CD4-positive, alpha-beta T cell treated with Interleukin-1 beta for 1 hour (primary cell): Measurements from ENCODE around the gene AIG1.

ENCODE experiments used
- DNase-seq, 2 donors: peaks; one replicate each; pipeline ENCODE4 v3.0.0-alpha.2; 2020 to 2022

AIG1 gene

DNA sequence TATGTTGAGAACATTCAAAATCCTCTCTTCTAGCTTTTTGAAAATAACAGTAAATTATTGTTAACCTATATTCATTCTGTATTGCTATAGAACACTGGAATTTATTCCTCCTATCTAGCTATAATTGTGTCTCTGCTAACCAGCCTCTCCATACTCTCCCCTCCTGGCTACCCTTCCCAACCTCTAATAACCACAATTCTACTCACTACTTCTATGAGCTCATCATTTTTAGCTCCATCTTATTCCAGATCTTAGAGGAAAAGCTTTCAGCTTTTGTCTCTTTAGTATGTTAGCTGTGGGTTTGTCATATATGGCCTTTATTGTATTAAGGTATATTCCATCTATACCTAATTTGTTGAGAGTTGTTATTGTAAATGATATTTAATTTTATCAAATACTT is 108.8 kb downstream of the AIG1 start:
- DNase-seq: no peak

GRCh38 chr6:143174516-143174915 is 113.8 kb downstream of the AIG1 start:
- DNase-seq: no peak

GRCh38 chr6:143174951-143175350 is 114.3 kb downstream of the AIG1 start:
- DNase-seq: no peak

- DNase-seq: no peak
Observed at GRCh38 chr6:143176090-143177021, 115.7 kb downstream of the AIG1 start.

DNA sequence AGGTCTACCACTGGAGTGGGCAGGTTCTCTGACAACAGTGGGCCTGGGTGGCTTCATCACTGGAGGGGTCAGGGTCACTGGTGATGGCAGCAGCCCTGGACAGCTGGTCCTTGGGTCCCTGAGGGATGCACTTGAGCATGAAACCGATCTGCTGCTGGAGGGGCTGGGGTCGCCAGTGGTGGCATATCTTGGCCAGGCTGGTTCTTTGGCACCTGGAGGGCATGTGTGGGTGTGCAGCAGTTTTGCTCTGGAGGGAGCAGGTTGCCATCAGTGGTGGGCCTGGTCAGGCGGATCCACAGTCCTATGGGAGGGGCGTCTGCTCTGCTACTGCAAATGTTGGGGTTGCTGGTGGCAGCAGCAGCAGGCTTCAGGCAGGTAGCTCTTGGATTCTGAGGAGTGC is 117.0 kb downstream of the AIG1 start:
- DNase-seq: no peak

- no peak for DNase-seq
Observed at GRCh38 chr6:143179096-143179495, 118.4 kb downstream of the AIG1 start.

DNA sequence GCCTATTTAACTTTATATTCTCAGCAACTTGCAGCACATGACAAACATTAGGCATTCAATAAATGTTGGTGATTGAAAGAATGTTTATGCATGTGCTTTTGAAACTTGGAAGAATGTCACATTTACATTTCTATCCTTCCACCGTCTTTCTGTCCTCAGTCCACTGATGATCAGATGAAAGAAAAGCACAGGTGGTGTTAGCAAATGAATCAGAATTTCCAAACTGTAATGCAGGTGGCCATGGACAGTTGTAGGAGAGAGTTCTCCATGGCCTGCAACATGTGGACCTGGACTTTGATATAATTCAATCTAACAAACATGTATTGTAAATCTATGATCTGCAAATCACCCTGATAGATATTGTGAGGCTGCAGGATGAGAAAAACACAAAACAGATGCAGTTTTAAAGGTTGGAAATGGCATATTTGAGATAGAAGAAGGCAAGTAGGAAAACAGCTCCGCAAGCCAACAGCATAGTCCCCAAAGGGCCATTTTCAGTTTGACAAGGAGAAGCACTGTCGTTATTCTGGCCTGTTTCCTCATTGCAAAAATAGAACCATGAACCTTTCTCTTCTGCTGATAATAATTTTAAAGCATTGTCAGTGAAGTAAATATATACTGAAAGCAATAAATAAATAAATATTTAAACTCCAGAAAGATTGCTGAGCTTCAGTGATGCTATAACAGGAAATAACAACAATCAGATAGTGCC is 119.4 kb downstream of the AIG1 start:
- DNase-seq: no peak

DNA sequence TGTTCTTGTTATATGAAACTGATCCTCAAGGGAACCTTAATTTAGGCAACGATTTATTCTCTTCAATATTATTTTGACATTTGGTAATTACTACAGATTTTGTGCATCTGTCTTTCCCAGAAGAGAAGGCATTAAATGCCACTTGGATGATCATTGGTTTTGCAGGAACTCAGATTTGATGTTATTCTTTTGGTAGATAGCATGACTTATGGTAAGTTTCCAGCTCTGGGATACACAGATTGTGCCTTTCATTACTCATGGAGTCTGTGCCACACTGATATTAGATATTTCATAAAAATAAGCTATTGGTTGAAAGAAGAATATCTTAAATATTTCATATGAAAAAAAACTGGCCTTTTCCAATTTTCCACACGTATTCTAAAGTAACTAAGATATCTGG is 120.1 kb downstream of the AIG1 start:
- no peak for DNase-seq

- no peak for DNase-seq
Observed at GRCh38 chr6:143183666-143184065, 123.0 kb downstream of the AIG1 start.

- DNase-seq: no peak
Observed at GRCh38 chr6:143185288-143185687, 124.6 kb downstream of the AIG1 start.

- no peak for DNase-seq
Observed at GRCh38 chr6:143187238-143187923, 126.7 kb downstream of the AIG1 start.

DNA sequence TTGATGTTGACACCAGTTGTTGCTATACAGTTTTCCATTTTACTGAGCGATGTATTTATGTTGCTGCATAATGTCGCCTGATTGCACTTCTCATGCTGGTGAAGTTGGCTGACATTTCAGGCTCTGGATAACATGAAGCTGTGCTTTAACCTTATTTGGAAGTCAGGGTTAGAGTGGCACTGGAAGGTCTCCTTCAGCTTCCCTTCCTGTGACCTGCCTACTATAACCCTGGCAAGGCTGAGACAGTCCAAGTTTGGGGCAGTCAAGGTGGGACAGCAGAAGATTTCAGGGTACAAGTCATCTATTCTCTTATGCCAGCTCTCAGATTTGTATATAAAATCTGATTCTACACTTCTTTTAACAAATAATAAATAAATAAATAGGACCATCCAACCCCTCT is 127.6 kb downstream of the AIG1 start:
- DNase-seq: no peak

DNA sequence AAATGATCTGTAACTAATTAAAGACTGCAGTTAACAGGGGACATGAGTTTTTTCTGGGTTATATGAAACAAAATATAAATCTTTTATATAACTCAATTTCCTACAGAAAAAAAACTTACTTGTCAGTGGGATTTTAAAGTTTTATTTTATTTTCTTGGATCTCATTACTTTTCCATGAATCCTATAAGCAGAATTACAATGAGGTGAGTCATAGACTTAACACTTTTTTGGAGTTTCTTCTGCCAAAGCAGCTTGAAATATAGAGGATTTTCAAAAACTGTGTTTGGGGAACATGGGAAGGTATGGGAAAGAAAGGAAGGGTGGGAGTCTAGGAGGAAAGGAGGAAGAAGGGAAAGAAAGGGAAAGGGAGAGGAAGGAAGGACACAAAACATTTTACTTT is 130.7 kb downstream of the AIG1 start:
- DNase-seq: no peak

GRCh38 chr6:143192766-143193165 is 132.1 kb downstream of the AIG1 start:
- DNase-seq: no peak

GRCh38 chr6:143193571-143194094 is 132.9 kb downstream of the AIG1 start:
- DNase-seq: no peak

GRCh38 chr6:143194095-143194589 is 133.5 kb downstream of the AIG1 start:
- no peak for DNase-seq

- DNase-seq: no peak
Observed at GRCh38 chr6:143195349-143195845, 134.7 kb downstream of the AIG1 start.

DNA sequence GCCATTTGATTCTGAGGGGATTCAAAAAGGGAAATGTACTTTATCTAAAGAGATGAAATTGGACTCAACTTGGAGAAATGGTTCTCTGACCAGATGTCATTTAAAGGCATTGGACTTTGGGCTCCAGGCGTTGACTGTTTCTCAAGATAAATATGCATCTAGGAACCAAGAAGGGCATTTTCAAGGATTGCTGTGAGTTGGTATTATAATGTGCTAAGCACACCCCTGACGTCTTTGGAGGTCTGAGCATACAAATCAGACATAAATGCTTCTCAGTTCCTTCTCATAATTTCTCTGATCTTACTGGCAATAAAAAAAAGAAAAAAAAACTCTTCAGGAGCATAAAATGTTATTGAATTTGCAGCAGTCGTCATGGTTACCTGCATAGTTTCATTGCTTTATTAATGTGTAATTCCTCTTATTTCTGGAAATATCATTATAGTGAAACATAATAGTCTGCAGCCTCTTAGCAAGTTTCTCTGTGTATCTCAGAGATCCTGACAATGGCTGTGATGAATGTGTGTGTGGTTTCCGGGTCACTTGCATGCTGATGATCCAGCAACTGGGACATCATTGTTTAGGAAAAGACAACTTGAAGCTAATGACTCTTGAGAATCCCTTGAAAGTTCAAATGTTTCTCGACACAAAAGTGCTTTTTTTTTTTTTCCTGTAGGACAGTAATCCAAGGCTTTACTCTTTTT is 136.0 kb downstream of the AIG1 start:
- DNase-seq: no peak

DNA sequence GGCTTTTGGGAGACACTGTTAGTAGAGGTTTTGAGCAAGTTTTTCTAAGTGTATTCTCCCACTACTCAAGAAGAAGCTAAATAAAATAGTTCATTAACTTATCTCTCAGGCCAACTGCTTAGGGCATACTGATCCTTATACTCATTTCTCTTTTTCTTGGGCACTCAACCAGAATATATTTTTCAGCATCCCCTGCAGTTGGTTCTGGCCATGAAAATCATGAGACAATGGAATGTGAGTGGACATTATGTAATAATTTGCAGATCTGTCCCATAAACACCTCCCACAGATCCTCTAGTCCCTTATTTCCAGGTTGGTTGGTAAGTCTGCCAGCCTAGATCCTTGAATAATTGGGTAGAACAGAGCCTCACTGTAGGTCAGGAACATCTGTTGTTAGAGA is 136.7 kb downstream of the AIG1 start:
- DNase-seq: no peak

DNA sequence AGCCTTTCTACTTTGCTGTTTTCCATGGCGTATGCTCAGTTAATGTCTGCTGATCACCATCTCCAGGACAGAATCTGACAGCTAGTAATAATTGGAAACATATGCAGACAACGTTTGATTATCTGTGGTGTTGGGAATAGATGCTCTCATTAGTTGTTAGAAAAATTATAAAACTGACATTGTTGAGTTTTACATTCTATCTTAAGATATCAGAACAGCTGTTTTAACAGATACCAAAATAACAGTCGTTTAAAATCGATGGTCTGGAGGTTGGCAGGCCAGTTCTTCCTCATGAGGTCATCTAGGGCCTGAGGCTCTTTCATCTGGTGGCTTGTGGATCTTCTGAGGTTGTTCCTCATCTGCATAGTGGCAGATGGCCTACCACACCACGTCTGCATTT is 137.6 kb downstream of the AIG1 start:
- no peak for DNase-seq

DNA sequence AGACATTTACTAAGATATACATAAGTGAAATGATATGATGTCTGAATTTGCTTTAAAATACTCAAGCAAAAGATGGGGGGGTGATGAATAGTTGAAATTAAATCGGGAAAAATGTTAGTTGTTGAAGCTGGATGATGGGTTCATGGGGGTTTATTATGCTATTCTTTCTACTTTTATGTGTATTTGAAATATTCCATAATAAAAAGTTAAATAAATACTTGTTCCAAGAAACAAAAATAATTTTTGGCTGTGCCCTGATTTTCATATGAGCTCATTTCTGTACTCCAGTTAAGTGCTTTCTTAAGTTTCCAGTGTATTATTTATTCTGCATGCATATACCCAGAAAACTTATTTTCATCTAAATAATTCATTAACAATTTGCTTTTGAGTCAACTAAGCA is 138.6 kb downstream of the AIG1 start:
- DNase-seq: no peak

GRCh38 chr6:143200167-143200770 is 139.6 kb downstream of the AIG1 start:
- DNase-seq: no peak
